B cell (primary cell): ENCODE measurements around the gene PRIM1. TPM values are rescaled to one million over a fixed set of nuclear protein-coding genes. Genes with fewer than 3 reads are reported as not detected.

Source experiments
- ATAC-seq: fragments of 200-7000 bp; cut with Tn5 transposase; one replicate; pipeline ENCODE4 v1.10.0; 2021; ENCODE audit warnings: low read depth, mild to moderate bottlenecking, moderate number of reproducible peaks, moderate library complexity
- CTCF ChIA-PET: fragments of 350-600 bp; sonication (Branson Sonifier 250); formaldehyde crosslinking; loops from one replicate; lab custom pipeline; 2021; ENCODE audit warnings: antibody characterized with exemption, inconsistent platforms; lab: Charles Lee
- POLR2A ChIA-PET: fragments of 350-600 bp; sonication (Branson Sonifier 250); formaldehyde crosslinking; loops from one replicate; lab custom pipeline; 2021; ENCODE audit warnings: antibody characterized with exemption; lab: Charles Lee
- DNase-seq: peaks from one replicate; pipeline ENCODE4 v3.0.0; 2013
- H2AFZ ChIP-seq: 2 replicates; pipeline ENCODE4 v1.6.1; 2012; ENCODE audit warnings: mild to moderate bottlenecking, low read depth, low read length; ENCODE audit not compliant: insufficient read depth, poor library complexity, severe bottlenecking
- H3K27ac ChIP-seq, 2 donors: 1 replicate in 1 of 2; 2 replicates in 1 of 2; pipeline ENCODE4 v1.5.1; 2012 to 2013; ENCODE audit warnings: low read length in 2 of 2, mild to moderate bottlenecking in 2 of 2, moderate library complexity in 1 of 2
- H3K27me3 ChIP-seq, 4 experiments: fragments of 200-600 bp in 1 of 4; sonication (generic) in 1 of 4; replicated peaks in 1 of 4; 1 replicate in 2 of 4; 2 replicates in 2 of 4; pipeline versions ENCODE4 v1.6.1 to v1.7.0; 2013 to 2016; ENCODE audit warnings: low read length in 3 of 4, mild to moderate bottlenecking in 2 of 4, mixed read lengths in 1 of 4, moderate library complexity in 1 of 4; ENCODE audit not compliant: insufficient read depth in 4 of 4, control insufficient read depth in 3 of 4; ENCODE audit errors: control extremely low read depth in 1 of 4
- H3K36me3 ChIP-seq, 2 experiments: replicated peaks in 1 of 2; 1 replicate in 1 of 2; 2 replicates in 1 of 2; pipeline versions ENCODE4 v1.6.1 to v1.7.1; 2013; ENCODE audit warnings: low read length in 1 of 2; ENCODE audit not compliant: insufficient read depth in 2 of 2, control insufficient read depth in 1 of 2; ENCODE audit errors: control extremely low read depth in 1 of 2, extremely low read depth in 1 of 2
- H3K4me1 ChIP-seq, 2 donors: fragments of 200-600 bp in 1 of 2; sonication (generic) in 1 of 2; 1 replicate in 1 of 2; 2 replicates in 1 of 2; pipeline versions ENCODE4 v1.5.1 to v1.6.1; 2013 to 2017; ENCODE audit warnings: low read length in 2 of 2; ENCODE audit not compliant: control insufficient read depth in 2 of 2, insufficient read depth in 2 of 2
- H3K4me2 ChIP-seq: replicated peaks from 2 replicates; pipeline ENCODE3; 2012; ENCODE audit warnings: mild to moderate bottlenecking, low read depth, low read length; ENCODE audit not compliant: poor library complexity, severe bottlenecking
- H3K4me3 ChIP-seq, 5 experiments: fragments of 200-600 bp in 1 of 5; sonication (generic) in 1 of 5; 1 replicate in 3 of 5; 2 replicates in 2 of 5; pipeline versions ENCODE4 v1.5.1 to v1.7.0; 2011 to 2016; ENCODE audit warnings: low read length in 4 of 5, mild to moderate bottlenecking in 4 of 5, low read depth in 2 of 5, control low read depth in 1 of 5, moderate library complexity in 1 of 5; ENCODE audit not compliant: insufficient read depth in 1 of 5; ENCODE audit errors: control extremely low read depth in 1 of 5, extremely low read depth in 1 of 5
- H3K79me2 ChIP-seq: fragments of 200-600 bp; sonication (generic); one replicate; pipeline ENCODE4 v1.6.0; 2016; ENCODE audit warnings: low read length; ENCODE audit not compliant: control insufficient read depth, insufficient read depth
- H3K9ac ChIP-seq: fragments of 200-600 bp; sonication (generic); 2 replicates; pipeline ENCODE4 v1.6.1; 2017; ENCODE audit warnings: mild to moderate bottlenecking, low read length, moderate library complexity
- H3K9me3 ChIP-seq, 3 donors: one replicate each; pipeline versions ENCODE4 v1.6.1 to v1.7.1; 2013; ENCODE audit warnings: low read length in 2 of 3; ENCODE audit not compliant: control insufficient read depth in 2 of 3, insufficient read depth in 1 of 3; ENCODE audit errors: control extremely low read depth in 1 of 3
- H4K20me1 ChIP-seq: 2 replicates; pipeline ENCODE4 v1.6.0; 2012; ENCODE audit warnings: mild to moderate bottlenecking, low read length; ENCODE audit not compliant: insufficient read depth, control insufficient read depth, poor library complexity, severe bottlenecking
- H3K27ac Mint-ChIP-seq: one replicate; pipeline ENCODE4 v1.8.0; 2021; ENCODE audit warnings: mixed read lengths
- H3K27me3 Mint-ChIP-seq: one replicate; pipeline ENCODE4 v1.8.0; 2021; ENCODE audit warnings: mixed read lengths
- H3K4me1 Mint-ChIP-seq: one replicate; pipeline ENCODE4 v1.8.0; 2021; ENCODE audit warnings: mixed read lengths
- H3K4me3 Mint-ChIP-seq: one replicate; pipeline ENCODE4 v1.8.0; 2021; ENCODE audit warnings: mixed read lengths
- H3K9me3 Mint-ChIP-seq: one replicate; pipeline ENCODE4 v1.8.0; 2022; ENCODE audit warnings: mixed read lengths; ENCODE audit not compliant: insufficient read depth
- EZH2 ChIP-seq: IDR thresholded peaks from 2 replicates; pipeline ENCODE4 v1.6.1; 2012; ENCODE audit warnings: borderline replicate concordance, low read depth, mild to moderate bottlenecking, moderate library complexity, low read length; ENCODE audit not compliant: insufficient read depth, poor library complexity, severe bottlenecking
- WGBS: methylation state at CpG from one replicate; pipeline ENCODE4 v1.1.5; 2013; ENCODE audit warnings: missing lambda C conversion rate; ENCODE audit not compliant: insufficient coverage; 5-methylcytosine and 5-hydroxymethylcytosine counted together
- intact Hi-C: fragments of 100-400 bp; cut with micrococcal nuclease; formaldehyde crosslinking; loops from one replicate; pipeline ENCODE4 v1.10.0; 2022
- polyA plus RNA-seq: library from polyadenylated mRNA; depleted of rRNA; stranded (reverse); fragments of >200 nt; gene quantifications from 2 replicates; pipeline ENCODE4 v1.2.3, GENCODE V29; 2012
- total RNA-seq, 2 donors: library from RNA; stranded (reverse); fragments of 120-200 nt in 1 of 2; gene quantifications; 1 replicate in 1 of 2; 2 replicates in 1 of 2; pipeline versions ENCODE4 v1.2.3 to v1.2.4, GENCODE V29; 2013 to 2022
- TF ChIP-seq, protein P1 (sequence below): fragments of 200-600 bp; IDR thresholded peaks from one replicate; pipeline ENCODE4 v1.8.0; 2022; ENCODE audit warnings: antibody characterized with exemption, mild to moderate bottlenecking

Gene PRIM1
- total and polyA plus RNA-seq, 2 donors (not counting 1 experiment from before 2014, with no cell fraction given) = 16.9 to 25.4 TPM

DNA sequence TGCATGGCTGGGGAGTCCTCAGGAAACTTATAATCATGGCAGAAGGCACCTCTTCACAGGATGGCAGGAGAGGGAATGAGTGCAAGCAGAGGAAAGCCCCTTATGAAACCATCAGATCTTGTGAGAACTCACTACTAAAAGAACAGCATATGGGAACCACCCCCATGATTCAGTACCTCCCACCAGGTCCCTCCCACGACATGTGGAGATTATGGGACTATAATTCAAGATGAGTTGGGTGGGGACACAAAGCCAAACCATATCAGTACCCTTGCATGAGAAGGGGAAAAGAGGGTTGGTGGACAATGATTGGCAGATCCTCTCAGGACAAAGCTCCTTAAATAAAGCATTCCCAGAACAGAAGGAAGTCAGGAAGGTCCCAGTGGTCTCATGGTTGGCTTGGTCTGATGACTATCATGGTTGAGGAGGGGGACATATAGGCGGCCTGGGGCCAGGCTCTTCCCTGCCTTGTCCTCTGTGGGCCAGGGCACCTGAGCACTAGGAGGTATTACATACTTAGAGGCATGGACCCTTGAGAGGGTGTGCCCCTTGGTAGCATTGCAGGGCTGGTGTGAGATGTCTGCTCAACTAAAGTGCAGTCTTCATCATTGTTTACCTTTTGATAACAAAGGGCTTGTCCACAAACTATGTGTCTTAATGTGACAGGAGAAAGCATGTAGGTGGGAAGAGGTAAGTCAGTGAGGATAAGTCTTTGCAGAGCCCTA is 33.2 kb upstream of the PRIM1 start:
- Histone ChIP-seq H3K36me3 (no peaks in the 10 kb centered on the region), H4K20me1 (no peaks in the 10 kb centered on the region), H3K9me3 (no peaks in the 10 kb centered on the region), H3K27ac (no peak overlapping the region), H3K4me2 (no peak overlapping the region), H3K79me2 (no peaks in the 10 kb centered on the region), H3K4me1 (no peaks in the 10 kb centered on the region), H3K4me3 (no peak overlapping the region), H3K27me3 (no peaks in the 10 kb centered on the region), H3K9ac (no peak overlapping the region), H2AFZ (no peak overlapping the region)
- no peaks in the 10 kb centered on the region for H3K4me1 Mint-ChIP-seq
- WGBS = 100% methylated on average over 1 of the region's 2 CpGs
- ATAC-seq (no peak), DNase-seq (no peak)
- H3K27ac Mint-ChIP-seq = no peak overlapping the region
- no peak for TF ChIP-seq EZH2
- TF ChIP-seq, protein P1, sequence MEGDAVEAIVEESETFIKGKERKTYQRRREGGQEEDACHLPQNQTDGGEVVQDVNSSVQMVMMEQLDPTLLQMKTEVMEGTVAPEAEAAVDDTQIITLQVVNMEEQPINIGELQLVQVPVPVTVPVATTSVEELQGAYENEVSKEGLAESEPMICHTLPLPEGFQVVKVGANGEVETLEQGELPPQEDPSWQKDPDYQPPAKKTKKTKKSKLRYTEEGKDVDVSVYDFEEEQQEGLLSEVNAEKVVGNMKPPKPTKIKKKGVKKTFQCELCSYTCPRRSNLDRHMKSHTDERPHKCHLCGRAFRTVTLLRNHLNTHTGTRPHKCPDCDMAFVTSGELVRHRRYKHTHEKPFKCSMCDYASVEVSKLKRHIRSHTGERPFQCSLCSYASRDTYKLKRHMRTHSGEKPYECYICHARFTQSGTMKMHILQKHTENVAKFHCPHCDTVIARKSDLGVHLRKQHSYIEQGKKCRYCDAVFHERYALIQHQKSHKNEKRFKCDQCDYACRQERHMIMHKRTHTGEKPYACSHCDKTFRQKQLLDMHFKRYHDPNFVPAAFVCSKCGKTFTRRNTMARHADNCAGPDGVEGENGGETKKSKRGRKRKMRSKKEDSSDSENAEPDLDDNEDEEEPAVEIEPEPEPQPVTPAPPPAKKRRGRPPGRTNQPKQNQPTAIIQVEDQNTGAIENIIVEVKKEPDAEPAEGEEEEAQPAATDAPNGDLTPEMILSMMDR = no peak
- H3K9me3 Mint-ChIP-seq = no peaks in the 10 kb centered on the region
- intact Hi-C loops = no loop called here
- ChIA-PET POLR2A (no interaction called here), CTCF (interaction anchor here (0.8 kb wide), 1 partner anchor 218 kb away, joined by 3 read pairs; no protein-coding TSS in a partner anchor)
- H3K4me3 Mint-ChIP-seq = no peak overlapping the region
- no peaks in the 10 kb centered on the region for H3K27me3 Mint-ChIP-seq

DNA sequence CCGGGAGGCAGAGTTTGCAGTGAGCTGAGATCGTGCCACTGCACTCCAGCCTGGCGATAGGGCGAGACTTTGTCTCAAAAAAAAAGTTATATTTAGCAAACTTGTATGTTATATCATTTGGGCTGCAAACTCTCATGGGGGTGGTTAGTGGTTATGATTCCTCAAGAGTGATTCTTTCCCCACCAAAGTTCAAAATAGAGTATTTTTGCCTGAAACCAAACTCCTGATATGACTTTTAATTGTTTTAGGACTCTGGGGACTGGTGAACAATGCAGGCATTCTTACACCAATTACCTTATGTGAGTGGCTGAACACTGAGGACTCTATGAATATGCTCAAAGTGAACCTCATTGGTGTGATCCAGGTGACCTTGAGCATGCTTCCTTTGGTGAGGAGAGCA is 29.6 kb upstream of the PRIM1 start:
- Mint-ChIP-seq H3K4me3 (no peak overlapping the region), H3K4me1 (no peaks in the 10 kb centered on the region), H3K9me3 (no peaks in the 10 kb centered on the region), H3K27ac (no peak overlapping the region), H3K27me3 (no peaks in the 10 kb centered on the region)
- TF ChIP-seq, protein P1 = no peak
- no peak for TF ChIP-seq EZH2
- no peak overlapping the region for H3K4me2 ChIP-seq
- H3K27ac ChIP-seq = no peak overlapping the region
- no peak overlapping the region for H3K4me3 ChIP-seq
- H3K4me1 ChIP-seq = no peaks in the 10 kb centered on the region
- no peaks in the 10 kb centered on the region for H4K20me1 ChIP-seq
- no peaks in the 10 kb centered on the region for H3K79me2 ChIP-seq
- CTCF ChIA-PET = no interaction called here
- intact Hi-C loops = no loop called here
- POLR2A ChIA-PET = no interaction called here
- DNase-seq (no peak), ATAC-seq (no peak)
- no peak overlapping the region for H3K9ac ChIP-seq
- no peaks in the 10 kb centered on the region for H3K27me3 ChIP-seq
- no peaks in the 10 kb centered on the region for H3K9me3 ChIP-seq
- WGBS = no CpG with 5 or more reads among the region's 4 CpGs
- H2AFZ ChIP-seq = no peak overlapping the region
- no peaks in the 10 kb centered on the region for H3K36me3 ChIP-seq
